HepG2 (cell line): ENCODE measurements around the gene TSC22D3. TPM values are rescaled to one million over a fixed set of nuclear protein-coding genes. Genes with fewer than 3 reads are reported as not detected.
"Not testable (repeated sequence)": the region's sequence is repeated elsewhere in the genome, so short reads cannot be mapped to it uniquely, and the experiment has no call there.

Experiments
- ATAC-seq: fragments of 200-7000 bp; cut with Tn5 transposase; 3 replicates; pipeline ENCODE4 v1.9.1; 2020; ENCODE audit warnings: mild to moderate bottlenecking, moderate library complexity
- BruUV-seq: library from RNA; stranded (reverse); fragments of 400-500 nt; replicated peaks from 2 replicates; lab custom pipeline; 2021; lab: Mats Ljungman, UMichigan
- CTCF ChIA-PET: fragments of 300-600 bp; formaldehyde crosslinking; extraction: SDS; loops from one replicate; lab custom pipeline; 2021; ENCODE audit warnings: low total read pairs, inconsistent platforms, low intra/inter-chr PET ratio; lab: Yijun Ruan, JAX
- POLR2A ChIA-PET: fragments of 350-600 bp; sonication (Branson Sonifier 250); formaldehyde crosslinking; loops from one replicate; lab custom pipeline; 2020; ENCODE audit warnings: antibody characterized with exemption, inconsistent platforms; lab: Yijun Ruan, JAX
- DNase-seq: peaks from one replicate; pipeline ENCODE4 v3.0.0-alpha.2; 2015; ENCODE audit warnings: low spot score
- FAIRE-seq: peaks from 3 replicates; lab custom pipeline; 2011; peaks lifted over from hg19 to GRCh38; lab: Jason Lieb, UNC
- H2AFZ ChIP-seq: one replicate; pipeline ENCODE4 v1.6.1; 2011; ENCODE audit warnings: low read length, inconsistent platforms
- H3K27ac ChIP-seq: fragments of 300-600 bp; 3 replicates; pipeline ENCODE4 v1.8.0; 2011; ENCODE audit warnings: mixed run types, mild to moderate bottlenecking, mixed read lengths, low read length, inconsistent platforms; ENCODE audit not compliant: insufficient read depth; ENCODE audit errors: extremely low read length
- H3K27me3 ChIP-seq, 2 experiments: fragments of 200-600 bp in 1 of 2; 2 replicates in 1 of 2; 3 replicates in 1 of 2; pipeline versions ENCODE4 v1.6.0 to v1.8.0; 2011; ENCODE audit warnings: low read length in 2 of 2, mild to moderate bottlenecking in 2 of 2, moderate library complexity in 2 of 2, inconsistent platforms in 1 of 2; ENCODE audit not compliant: insufficient read depth in 2 of 2, control insufficient read depth in 1 of 2
- H3K36me3 ChIP-seq, 2 experiments: fragments of 200-600 bp in 1 of 2; replicated peaks in 1 of 2; 2 replicates in 1 of 2; 3 replicates in 1 of 2; pipeline versions ENCODE4 v1.5.1 to v1.8.0; 2011; ENCODE audit warnings: low read length in 2 of 2, inconsistent platforms in 1 of 2; ENCODE audit not compliant: insufficient read depth in 2 of 2, control insufficient read depth in 1 of 2
- H3K4me1 ChIP-seq: 2 replicates; pipeline ENCODE4 v1.5.1; 2012; ENCODE audit warnings: low read length, inconsistent platforms; ENCODE audit not compliant: insufficient read depth
- H3K4me2 ChIP-seq: 2 replicates; pipeline ENCODE4 v1.6.0; 2011; ENCODE audit warnings: low read depth, low read length, inconsistent platforms
- H3K4me3 ChIP-seq, 3 experiments: fragments of 200-600 bp in 1 of 3; sonication (generic), shearing (Covaris generic) in 1 of 3; replicated peaks in 1 of 3; 2 replicates each; pipeline ENCODE4 v1.5.1; 2011 to 2016; ENCODE audit warnings: low read length in 3 of 3, inconsistent platforms in 2 of 3, low read depth in 2 of 3, mild to moderate bottlenecking in 2 of 3, control low read depth in 1 of 3, mixed read lengths in 1 of 3; ENCODE audit not compliant: insufficient read depth in 1 of 3
- H3K79me2 ChIP-seq: one replicate; pipeline ENCODE4 v1.6.1; 2011; ENCODE audit warnings: low read length, inconsistent platforms; ENCODE audit not compliant: insufficient read depth
- H3K9ac ChIP-seq: 2 replicates; pipeline ENCODE4 v1.6.0; 2011; ENCODE audit warnings: mild to moderate bottlenecking, low read depth, low read length, inconsistent platforms; ENCODE audit not compliant: insufficient read depth
- H3K9me3 ChIP-seq: 2 replicates; pipeline ENCODE4 v1.5.1; 2012; ENCODE audit warnings: mild to moderate bottlenecking, low read length
- H4K20me1 ChIP-seq: 2 replicates; pipeline ENCODE4 v1.6.0; 2011; ENCODE audit warnings: inconsistent platforms, mild to moderate bottlenecking, low read length, moderate library complexity; ENCODE audit not compliant: insufficient read depth
- ZFP36 ChIP-seq: fragments of 150-350 bp; IDR thresholded peaks from 2 replicates; pipeline ENCODE4 v1.6.1; 2018; ENCODE audit warnings: borderline replicate concordance, low read length, low read depth; ENCODE audit not compliant: partially characterized antibody
- ZNF296 ChIP-seq: sonication (generic); formaldehyde crosslinking; conservative IDR thresholded peaks from 2 replicates; pipeline ENCODE4 v1.5.0; 2020; ENCODE audit warnings: mild to moderate bottlenecking, missing genetic modification reagents
- WGBS: methylation state at CpG from one replicate; pipeline ENCODE4 v1.1.6; 2017; ENCODE audit warnings: low lambda C conversion rate; 5-methylcytosine and 5-hydroxymethylcytosine counted together
- in situ Hi-C: cut with HindIII; loops from 2 replicates; pipeline ENCODE4 v1.10.0; 2017; ENCODE audit warnings: low pct_unique_long_range_greater_than_20kb; ENCODE audit not compliant: extremely low pct_ligation_motif_present
- intact Hi-C: fragments of 100-400 bp; cut with micrococcal nuclease; formaldehyde crosslinking; loops from one replicate; pipeline ENCODE4 v1.10.0; 2022; ENCODE audit not compliant: unreplicated experiment
- polyA plus RNA-seq, 8 experiments: library from polyadenylated mRNA; depleted of rRNA in 3 of 8; stranded (reverse) in 7 of 8; unstranded in 1 of 8; fragments of >200 nt; fragmentation: Illumina TruSeq in 4 of 8; extraction: Trizol in 4 of 8; gene quantifications; 2 replicates each; pipeline versions ENCODE4 v1.2.1 to v1.2.3, GENCODE V29; 2011 to 2016; ENCODE audit warnings: low read depth in 4 of 8, missing spikeins in 1 of 8, mixed read lengths in 1 of 8; ENCODE audit not compliant: insufficient read depth in 1 of 8
- total RNA-seq, 5 experiments: library from RNA; depleted of rRNA; stranded (reverse); fragments of >200 nt; fragmentation: Illumina TruSeq; extraction: Trizol; gene quantifications; 2 replicates each; pipeline ENCODE4 v1.2.3, GENCODE V29; 2016; ENCODE audit warnings: low read depth in 1 of 5

The TSC22D3 gene
- total and polyA plus RNA-seq, 2 of the 13 experiments (the other 11 are each of a cell fraction or from before 2014, with no cell fraction given), result 0.82 to 1.5 TPM

GRCh38 chrX:107818900-107819521, 43.4 kb upstream of the TSC22D3 start:
- TF ChIP-seq ZNF296 (CRISPR knock-in tag), result no peak
- peak; percentile 39 for TF ChIP-seq ZFP36
- TF ChIP-seq, all 625 proteins: peak for 1
- FAIRE-seq (no peak), ATAC-seq (no peak), DNase-seq (no peak)
- no TSS peak for BruUV-seq
- Histone ChIP-seq H3K4me2 (no peak overlapping the region), H3K27me3 (no peaks in the 10 kb centered on the region), H3K4me3 (no peak overlapping the region), H4K20me1 (no peaks in the 10 kb centered on the region), H2AFZ (no peak overlapping the region), H3K27ac (no peak overlapping the region), H3K4me1 (no peaks in the 10 kb centered on the region), H3K36me3 (no peaks in the 10 kb centered on the region), H3K9ac (no peak overlapping the region), H3K79me2 (no peaks in the 10 kb centered on the region), H3K9me3 (peaks cover 17% of the 10 kb centered on the region)
- in situ Hi-C loops, result no loop called here
- intact Hi-C loops, result no loop called here
- ChIA-PET CTCF (no interaction called here), POLR2A (no interaction called here)

- H4K20me1 ChIP-seq, POLR2A ChIA-PET, H3K9ac ChIP-seq, BruUV-seq, in situ Hi-C loops, CTCF ChIA-PET, H2AFZ ChIP-seq, H3K36me3 ChIP-seq, intact Hi-C loops, H3K4me1 ChIP-seq, H3K4me3 ChIP-seq, FAIRE-seq, H3K9me3 ChIP-seq, ATAC-seq, DNase-seq, H3K79me2 ChIP-seq, H3K27ac ChIP-seq, H3K4me2 ChIP-seq, H3K27me3 ChIP-seq: not testable (repeated sequence)
- 52% methylated on average over 10 of the region's 10 CpGs for WGBS
These were observed 34.5 kb upstream of the TSC22D3 start for GRCh38 chrX:107810053-107810452.
